Measurements from ENCODE around the gene NHERF1. TPM values are rescaled to one million over a fixed set of nuclear protein-coding genes. Genes with fewer than 3 reads are reported as not detected.

Gene NHERF1
- total RNA-seq, 2 experiments from 2014 or later = 68.4 to 72.4 TPM

- Mint-ChIP-seq H3K9me3 (no peaks in the 10 kb centered on the region), H3K4me1 (ENCODE audit: low read depth) (no peaks in the 10 kb centered on the region), H3K27ac (no peak overlapping the region), H3K4me3 (no peak overlapping the region), H3K36me3 (ENCODE audit: low read depth) (peaks cover 66% of the 10 kb centered on the region), H3K27me3 (no peaks in the 10 kb centered on the region)
- no peak for TF ChIP-seq CTCF (IDR thresholded peaks at IDR 0.05)
- ChIA-PET POLR2A (interaction anchor here (0.6 kb wide), 1 partner anchor 24 kb away, joined by 3 read pairs; no protein-coding TSS in a partner anchor), CTCF (no interaction called here)
- Histone ChIP-seq H3K36me3 (ENCODE audit: insufficient read depth, low read length) (peaks cover 45% of the 10 kb centered on the region), H3K27ac (ENCODE audit: low read depth in 1 of 2, low read length in 2 of 2) (no peak overlapping the region), H3K4me3 (ENCODE audit: low read length) (no peak overlapping the region), H3K4me1 (ENCODE audit: insufficient read depth, low read length) (no peaks in the 10 kb centered on the region), H3K9me3 (ENCODE audit: control insufficient read depth in 1 of 2, insufficient read depth in 1 of 2, low read length in 2 of 2) (no peaks in the 10 kb centered on the region), H3K27me3 (ENCODE audit: control insufficient read depth in 1 of 2, insufficient read depth in 2 of 2, low read length in 2 of 2) (no peaks in the 10 kb centered on the region)
- ATAC-seq (ENCODE audit: poor library complexity) (no peak), DNase-seq (no peak)
- intact Hi-C loops (cut with DNase I, micrococcal nuclease) = no loop called here
Observed at GRCh38 chr17:74815067-74815466, 66.6 kb downstream of the NHERF1 start.

- Mint-ChIP-seq H3K27me3 (no peaks in the 10 kb centered on the region), H3K4me1 (ENCODE audit: low read depth) (no peaks in the 10 kb centered on the region), H3K36me3 (ENCODE audit: low read depth) (peaks cover 64% of the 10 kb centered on the region), H3K9me3 (no peaks in the 10 kb centered on the region), H3K4me3 (no peak overlapping the region), H3K27ac (no peak overlapping the region)
- H3K27ac ChIP-seq (ENCODE audit: low read depth in 1 of 2, low read length in 2 of 2) = no peak overlapping the region
- no peak for DNase-seq
- no peaks in the 10 kb centered on the region for H3K4me1 ChIP-seq (ENCODE audit: insufficient read depth, low read length)
- intact Hi-C loops (cut with DNase I, micrococcal nuclease) = no loop called here
- no peaks in the 10 kb centered on the region for H3K9me3 ChIP-seq (ENCODE audit: control insufficient read depth in 1 of 2, insufficient read depth in 1 of 2, low read length in 2 of 2)
- ATAC-seq (ENCODE audit: poor library complexity) = no peak
- no peak overlapping the region for H3K4me3 ChIP-seq (ENCODE audit: low read length)
- CTCF ChIA-PET = no interaction called here
- H3K27me3 ChIP-seq (ENCODE audit: control insufficient read depth in 1 of 2, insufficient read depth in 2 of 2, low read length in 2 of 2) = no peaks in the 10 kb centered on the region
- POLR2A ChIA-PET = interaction anchor here (0.6 kb wide), 1 partner anchor 25 kb away, joined by 3 read pairs; no protein-coding TSS in a partner anchor
- H3K36me3 ChIP-seq (ENCODE audit: insufficient read depth, low read length) = peaks cover 47% of the 10 kb centered on the region
- TF ChIP-seq CTCF (IDR thresholded peaks at IDR 0.05) = no peak
Observed at GRCh38 chr17:74815550-74816370, 67.3 kb downstream of the NHERF1 start.

GRCh38 chr17:74816905-74817620 is 68.6 kb downstream of the NHERF1 start:
- Mint-ChIP-seq H3K4me3 (no peak overlapping the region), H3K27me3 (no peaks in the 10 kb centered on the region), H3K9me3 (no peaks in the 10 kb centered on the region), H3K36me3 (ENCODE audit: low read depth) (peaks cover 60% of the 10 kb centered on the region), H3K27ac (no peak overlapping the region), H3K4me1 (ENCODE audit: low read depth) (no peaks in the 10 kb centered on the region)
- no peak for DNase-seq
- H3K27me3 ChIP-seq (ENCODE audit: control insufficient read depth in 1 of 2, insufficient read depth in 2 of 2, low read length in 2 of 2) = no peaks in the 10 kb centered on the region
- POLR2A ChIA-PET = no interaction called here
- no peak for TF ChIP-seq CTCF (IDR thresholded peaks at IDR 0.05)
- no peaks in the 10 kb centered on the region for H3K9me3 ChIP-seq (ENCODE audit: control insufficient read depth in 1 of 2, insufficient read depth in 1 of 2, low read length in 2 of 2)
- intact Hi-C loops (cut with DNase I, micrococcal nuclease) = no loop called here
- no peaks in the 10 kb centered on the region for H3K4me1 ChIP-seq (ENCODE audit: insufficient read depth, low read length)
- H3K27ac ChIP-seq (ENCODE audit: low read depth in 1 of 2, low read length in 2 of 2) = no peak overlapping the region
- no peak for ATAC-seq (ENCODE audit: poor library complexity)
- CTCF ChIA-PET = no interaction called here
- peaks cover 59% of the 10 kb centered on the region for H3K36me3 ChIP-seq (ENCODE audit: insufficient read depth, low read length)
- H3K4me3 ChIP-seq (ENCODE audit: low read length) = no peak overlapping the region

Measured in CD4-positive, alpha-beta T cell (primary cell).